OCI-LY1 (cell line): ENCODE measurements around the gene DDX31.

Source experiments
- CTCF ChIP-seq: fragments of 200-600 bp; sonication (generic), shearing (Covaris generic); IDR thresholded peaks from 2 replicates; pipeline ENCODE4 v1.5.1; 2017; ENCODE audit warnings: mild to moderate bottlenecking, antibody characterized with exemption, low read length, moderate library complexity, mixed read lengths
- EZH2 ChIP-seq: fragments of 200-600 bp; sonication (generic), shearing (Covaris generic); IDR thresholded peaks from 2 replicates; pipeline ENCODE4 v1.8.0; 2017; ENCODE audit warnings: borderline replicate concordance, mixed run types, mild to moderate bottlenecking, antibody characterized with exemption, low read length, moderate library complexity, mixed read lengths

GRCh38 chr9:132602207-132602606 lies 67.6 kb downstream of the DDX31 start:
- TF ChIP-seq CTCF (no peak), EZH2 (no peak)
